Upper lobe of left lung (tissue), 6 donors: ENCODE measurements around the gene KCNIP4. TPM values are rescaled to one million over a fixed set of nuclear protein-coding genes. Genes with fewer than 3 reads are reported as not detected.

Source experiments
- ATAC-seq, 2 donors: fragments of 200-7000 bp; cut with Tn5 transposase; one replicate each; pipeline ENCODE4 v1.9.1; 2022; ENCODE audit warnings: mild to moderate bottlenecking in 2 of 2, moderate library complexity in 2 of 2; ENCODE audit not compliant: low FRiP score in 2 of 2
- DNase-seq, 2 donors: peaks; one replicate each; pipeline ENCODE4 v3.0.0-alpha.2; 2019 to 2020
- H3K27ac ChIP-seq, 4 donors: fragments of 200-600 bp; sonication (generic); one replicate each; pipeline ENCODE4 v1.5.1; 2016 to 2019
- H3K27me3 ChIP-seq, 4 donors: fragments of 200-600 bp; sonication (generic); one replicate each; pipeline ENCODE4 v1.5.1; 2017 to 2019
- H3K36me3 ChIP-seq, 4 donors: fragments of 200-600 bp; sonication (generic); one replicate each; pipeline ENCODE4 v1.5.1; 2016 to 2019
- H3K4me1 ChIP-seq, 4 donors: fragments of 200-600 bp; sonication (generic); one replicate each; pipeline ENCODE4 v1.5.1; 2018 to 2019
- H3K4me3 ChIP-seq, 4 donors: fragments of 200-600 bp; sonication (generic); one replicate each; pipeline ENCODE4 v1.5.1; 2017 to 2019; ENCODE audit warnings: mild to moderate bottlenecking in 2 of 4, moderate library complexity in 1 of 4
- H3K9me3 ChIP-seq, 4 donors: fragments of 200-600 bp; sonication (generic); one replicate each; pipeline ENCODE4 v1.5.1; 2018 to 2019
- CTCF ChIP-seq, 6 experiments: fragments of 450-650 bp in 4 of 6; fragments of 200-600 bp in 2 of 6; sonication (generic) in 2 of 6; IDR thresholded peaks; one replicate each; pipeline ENCODE4 v1.5.1; 2016 to 2019; ENCODE audit warnings: antibody characterized with exemption in 6 of 6
- EP300 ChIP-seq, 4 donors: sonication (generic); formaldehyde crosslinking; IDR thresholded peaks; one replicate each; pipeline ENCODE4 v1.5.1; 2017; ENCODE audit warnings: antibody characterized with exemption in 4 of 4, control low read depth in 2 of 4
- POLR2A ChIP-seq, 4 donors: fragments of 450-650 bp; IDR thresholded peaks; one replicate each; pipeline ENCODE4 v1.5.1; 2016 to 2017; ENCODE audit warnings: antibody characterized with exemption in 4 of 4, mild to moderate bottlenecking in 2 of 4
- POLR2AphosphoS5 ChIP-seq, 2 donors: sonication (generic); formaldehyde crosslinking; IDR thresholded peaks; one replicate each; pipeline ENCODE4 v1.5.1; 2017; ENCODE audit warnings: antibody characterized with exemption in 2 of 2
- WGBS, 2 donors: methylation state at CpG; one replicate each; pipeline ENCODE4 v1.1.5; 2017 to 2018; 5-methylcytosine and 5-hydroxymethylcytosine counted together
- total RNA-seq, 6 donors: library from RNA; depleted of rRNA in 4 of 6; stranded (reverse); fragments of >200 nt in 4 of 6; gene quantifications; one replicate each; pipeline versions ENCODE4 v1.1.0 to v1.2.1, GENCODE V29; 2016 to 2021
- donor health status: DM: no; HTN: no; CAD: no; lungs with moderate emphysema.
- donor health status: DM: no; HTN: yes; CAD: no; lungs with severe emphysema.

KCNIP4 gene
- total RNA-seq, 6 donors from 2014 or later, result 0.20 TPM; not detected in 5

GRCh38 chr4:20916106-20916505, 1032.5 kb downstream of the KCNIP4 start:
- Histone ChIP-seq H3K27me3 (no peaks in the 10 kb centered on the region), H3K4me3 (no peak overlapping the region), H3K9me3 (no peaks in the 10 kb centered on the region), H3K27ac (no peak overlapping the region), H3K36me3 (no peaks in the 10 kb centered on the region), H3K4me1 (no peaks in the 10 kb centered on the region)
- no peak for ATAC-seq
- DNase-seq, result no peak
- TF ChIP-seq POLR2AphosphoS5 (IDR thresholded peaks at IDR 0.05), result no peak
- no peak for TF ChIP-seq POLR2A (IDR thresholded peaks at IDR 0.05)
- no peak for TF ChIP-seq CTCF (IDR thresholded peaks at IDR 0.05)
- TF ChIP-seq EP300 (IDR thresholded peaks at IDR 0.05), result no peak
- 40 to 48% methylated on average over 1 of the region's 1 CpG for WGBS, 2 donors

- Histone ChIP-seq H3K27ac (no peak overlapping the region), H3K9me3 (no peaks in the 10 kb centered on the region), H3K27me3 (no peaks in the 10 kb centered on the region), H3K36me3 (no peaks in the 10 kb centered on the region), H3K4me3 (no peak overlapping the region), H3K4me1 (no peaks in the 10 kb centered on the region)
- WGBS, 2 donors, result 76 to 82% methylated on average over 3 of the region's 3 CpGs
- ATAC-seq (no peak), DNase-seq (no peak)
- no peak for TF ChIP-seq EP300 (IDR thresholded peaks at IDR 0.05)
- TF ChIP-seq CTCF (IDR thresholded peaks at IDR 0.05), result no peak
- no peak for TF ChIP-seq POLR2AphosphoS5 (IDR thresholded peaks at IDR 0.05)
- no peak for TF ChIP-seq POLR2A (IDR thresholded peaks at IDR 0.05)
Measured at GRCh38 chr4:20904966-20905365, 1043.6 kb downstream of the KCNIP4 start.

- no peaks in the 10 kb centered on the region for H3K9me3 ChIP-seq
- no peak for TF ChIP-seq CTCF (IDR thresholded peaks at IDR 0.05)
- TF ChIP-seq POLR2A (IDR thresholded peaks at IDR 0.05), result no peak
- TF ChIP-seq EP300 (IDR thresholded peaks at IDR 0.05), result no peak
- TF ChIP-seq POLR2AphosphoS5 (IDR thresholded peaks at IDR 0.05), result no peak
- WGBS, 2 donors, result 88 to 100% methylated on average over 1 of the region's 1 CpG
- no peak overlapping the region for H3K27ac ChIP-seq
- ATAC-seq (no peak), DNase-seq (no peak)
- no peaks in the 10 kb centered on the region for H3K4me1 ChIP-seq
- no peaks in the 10 kb centered on the region for H3K36me3 ChIP-seq
- H3K27me3 ChIP-seq, result no peaks in the 10 kb centered on the region
- no peak overlapping the region for H3K4me3 ChIP-seq
Measured at GRCh38 chr4:20901851-20902250, 1046.7 kb downstream of the KCNIP4 start.

GRCh38 chr4:20899591-20899990, 1049.0 kb downstream of the KCNIP4 start:
- Histone ChIP-seq H3K9me3 (no peaks in the 10 kb centered on the region), H3K27me3 (no peaks in the 10 kb centered on the region), H3K27ac (no peak overlapping the region), H3K4me3 (no peak overlapping the region), H3K36me3 (no peaks in the 10 kb centered on the region), H3K4me1 (no peaks in the 10 kb centered on the region)
- TF ChIP-seq POLR2A (IDR thresholded peaks at IDR 0.05) (no peak), POLR2AphosphoS5 (IDR thresholded peaks at IDR 0.05) (no peak), EP300 (IDR thresholded peaks at IDR 0.05) (no peak), CTCF (IDR thresholded peaks at IDR 0.05) (no peak)
- DNase-seq, result no peak
- no peak for ATAC-seq

GRCh38 chr4:20895988-20896387, 1052.6 kb downstream of the KCNIP4 start:
- 47 to 53% methylated on average over 2 of the region's 2 CpGs for WGBS, 2 donors
- Histone ChIP-seq H3K36me3 (no peaks in the 10 kb centered on the region), H3K27ac (no peak overlapping the region), H3K4me3 (no peak overlapping the region), H3K4me1 (no peaks in the 10 kb centered on the region), H3K9me3 (no peaks in the 10 kb centered on the region), H3K27me3 (no peaks in the 10 kb centered on the region)
- TF ChIP-seq POLR2AphosphoS5 (IDR thresholded peaks at IDR 0.05), result no peak
- no peak for TF ChIP-seq CTCF (IDR thresholded peaks at IDR 0.05)
- no peak for TF ChIP-seq POLR2A (IDR thresholded peaks at IDR 0.05)
- no peak for TF ChIP-seq EP300 (IDR thresholded peaks at IDR 0.05)
- DNase-seq (no peak), ATAC-seq (no peak)
